ENCODE measurements around the gene IGFLR1.

DNA sequence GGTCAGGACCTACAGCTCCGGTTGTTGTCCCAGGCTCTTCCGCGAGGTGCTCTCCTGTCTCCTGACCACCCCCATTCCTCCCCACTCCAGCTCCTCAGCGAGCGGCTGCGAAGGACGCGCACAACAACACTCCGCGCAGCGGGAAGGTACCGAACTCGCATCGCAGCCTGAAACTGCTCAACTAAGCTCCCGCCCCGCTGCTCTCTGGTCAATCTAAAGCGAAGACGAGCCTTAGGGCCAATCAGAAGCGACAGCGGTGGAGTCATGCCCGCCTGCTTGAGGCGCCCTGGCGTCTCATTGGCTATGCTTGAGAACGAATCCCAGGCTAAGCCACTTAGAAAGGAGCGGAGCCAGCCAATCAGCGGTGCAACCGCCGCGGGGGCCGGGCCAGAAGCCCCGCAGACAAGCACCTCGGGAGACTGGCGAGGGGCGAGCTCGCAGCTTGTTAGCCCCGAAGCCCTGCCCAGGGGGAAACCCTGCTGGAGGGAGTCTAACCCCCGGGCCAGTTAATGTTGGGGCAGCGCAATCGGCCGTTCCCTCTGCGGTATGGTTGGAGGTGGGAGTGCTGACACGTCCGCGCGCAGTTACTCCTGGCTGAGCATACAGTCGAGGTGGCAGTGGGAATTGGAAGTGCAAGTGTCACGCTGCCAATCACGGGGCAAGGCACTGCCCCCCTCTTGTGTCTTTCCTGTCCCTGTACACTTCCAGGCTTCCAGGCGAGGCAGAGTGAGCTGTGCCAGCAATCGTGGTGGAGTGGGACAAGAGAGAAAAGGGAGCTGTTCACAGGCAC lies 39.8 kb downstream of the IGFLR1 start:
- TF ChIP-seq CTCF (IDR thresholded peaks at IDR 0.05) (peak in 2 of 5 experiments; percentile 7 to 16), POLR2A (IDR thresholded peaks at IDR 0.05) (peak in 1 of 2 donors; percentile 25)

All from tibial nerve (tissue), 3 donors.